ENCODE results near the gene CGN. TPM values are rescaled to one million over a fixed set of nuclear protein-coding genes. Genes with fewer than 3 reads are reported as not detected.
A peak's percentile ranks its signal among the peaks of the same experiment; 100 is the strongest.

CGN gene
- 127 and 128 TPM in 2 replicates for total RNA-seq
- long read RNA-seq, full-length matches to known transcripts = 28 of 116 reads
- long read RNA-seq, partial matches to known transcripts = 75 of 116 reads
- long read RNA-seq, other reads (novel, unspliced or antisense) = 13 of 116 reads

- Mint-ChIP-seq H3K9me3 (ENCODE audit: low read depth) (no peaks in the 10 kb centered on the region), H3K4me1 (ENCODE audit: low read depth) (peaks cover 43% of the 10 kb centered on the region), H3K4me3 (ENCODE audit: low read depth) (peak within 1 kb of the TSS; percentile 91), H3K27ac (peak within 1 kb of the TSS; percentile 99), H3K36me3 (ENCODE audit: insufficient read depth) (peaks cover 3% of the 10 kb centered on the region), H3K27me3 (no peaks in the 10 kb centered on the region)
- DNase-seq (ENCODE audit: low spot score, unreplicated experiment) = peak; percentile 94
- no peak for TF ChIP-seq CTCF (IDR thresholded peaks at IDR 0.05; ENCODE audit: unreplicated experiment)
These were observed at the start of gene CGN for GRCh38 chr1:151510957-151511635. Gene CGN, plus strand, starts transcription at chr1:151511387. Its CDS starts 7,133 bp downstream, at chr1:151518520.

GRCh38 chr1:151461694-151462093, 49.5 kb upstream of the CGN start:
- peaks cover 8% of the 10 kb centered on the region for H3K27me3 Mint-ChIP-seq
- H3K4me3 Mint-ChIP-seq (ENCODE audit: low read depth) = no peak overlapping the region
- no peaks in the 10 kb centered on the region for H3K36me3 Mint-ChIP-seq (ENCODE audit: insufficient read depth)
- H3K9me3 Mint-ChIP-seq (ENCODE audit: low read depth) = no peaks in the 10 kb centered on the region
- H3K4me1 Mint-ChIP-seq (ENCODE audit: low read depth) = peaks cover 4% of the 10 kb centered on the region
- no peak overlapping the region for H3K27ac Mint-ChIP-seq
- TF ChIP-seq CTCF (IDR thresholded peaks at IDR 0.05; ENCODE audit: unreplicated experiment) = no peak
- no peak for DNase-seq (ENCODE audit: low spot score, unreplicated experiment)

- H3K27me3 Mint-ChIP-seq = peaks cover 8% of the 10 kb centered on the region
- H3K4me1 Mint-ChIP-seq (ENCODE audit: low read depth) = no peaks in the 10 kb centered on the region
- no peak overlapping the region for H3K4me3 Mint-ChIP-seq (ENCODE audit: low read depth)
- H3K27ac Mint-ChIP-seq = no peak overlapping the region
- no peaks in the 10 kb centered on the region for H3K9me3 Mint-ChIP-seq (ENCODE audit: low read depth)
- TF ChIP-seq CTCF (IDR thresholded peaks at IDR 0.05; ENCODE audit: unreplicated experiment) = no peak
- no peaks in the 10 kb centered on the region for H3K36me3 Mint-ChIP-seq (ENCODE audit: insufficient read depth)
- DNase-seq (ENCODE audit: low spot score, unreplicated experiment) = no peak
These were observed 46.2 kb upstream of the CGN start for GRCh38 chr1:151465026-151465425.

- no peaks in the 10 kb centered on the region for H3K9me3 Mint-ChIP-seq (ENCODE audit: low read depth)
- no peaks in the 10 kb centered on the region for H3K27me3 Mint-ChIP-seq
- DNase-seq (ENCODE audit: low spot score, unreplicated experiment) = peak; percentile 25
- peaks cover 5% of the 10 kb centered on the region for H3K4me1 Mint-ChIP-seq (ENCODE audit: low read depth)
- no peak for TF ChIP-seq CTCF (IDR thresholded peaks at IDR 0.05; ENCODE audit: unreplicated experiment)
- H3K4me3 Mint-ChIP-seq (ENCODE audit: low read depth) = peak overlapping the region; percentile 78
- H3K36me3 Mint-ChIP-seq (ENCODE audit: insufficient read depth) = no peaks in the 10 kb centered on the region
- peak overlapping the region; percentile 94 for H3K27ac Mint-ChIP-seq
These were observed 38.1 kb upstream of the CGN start for GRCh38 chr1:151472856-151473731.

- no peak for DNase-seq (ENCODE audit: low spot score, unreplicated experiment)
- TF ChIP-seq CTCF (IDR thresholded peaks at IDR 0.05; ENCODE audit: unreplicated experiment) = no peak
- Mint-ChIP-seq H3K9me3 (ENCODE audit: low read depth) (no peaks in the 10 kb centered on the region), H3K27me3 (no peaks in the 10 kb centered on the region), H3K36me3 (ENCODE audit: insufficient read depth) (no peaks in the 10 kb centered on the region), H3K4me1 (ENCODE audit: low read depth) (peaks cover 7% of the 10 kb centered on the region), H3K4me3 (ENCODE audit: low read depth) (no peak overlapping the region), H3K27ac (no peak overlapping the region)
These were observed 36.4 kb upstream of the CGN start for GRCh38 chr1:151474745-151475144.
